Endothelial cell of umbilical vein (primary cell): Measurements from ENCODE around the gene MYO9A. TPM values are rescaled to one million over a fixed set of nuclear protein-coding genes. Genes with fewer than 3 reads are reported as not detected.

Experiments used
- BruUV-seq: library from RNA; stranded (reverse); fragments of 400-500 nt; replicated peaks from 2 replicates; lab custom pipeline; 2021; lab: Mats Ljungman, UMichigan
- CTCF ChIA-PET: fragments of 300-600, 350-600 bp; sonication (Branson Sonifier 250); formaldehyde crosslinking; loops from one replicate; lab custom pipeline; 2021; ENCODE audit warnings: antibody characterized with exemption, inconsistent platforms; lab: Charles Lee
- POLR2A ChIA-PET: fragments of 300-600, 350-600 bp; sonication (Branson Sonifier 250); formaldehyde crosslinking; loops from one replicate; lab custom pipeline; 2021; ENCODE audit warnings: antibody characterized with exemption, inconsistent platforms; lab: Charles Lee
- DNase-seq: peaks from one replicate; pipeline ENCODE4 v3.0.0-alpha.2; 2011; ENCODE audit warnings: low read depth, low spot score
- FAIRE-seq: peaks from 2 replicates; lab custom pipeline; 2011; peaks lifted over from hg19 to GRCh38; lab: Jason Lieb, UNC
- H2AFZ ChIP-seq: 2 replicates; pipeline ENCODE4 v1.6.0; 2012; ENCODE audit warnings: low read depth, low read length, control low read depth, inconsistent platforms
- H3K27ac ChIP-seq: 2 replicates; pipeline ENCODE4 v1.5.1; 2011; ENCODE audit warnings: low read depth, mild to moderate bottlenecking, control low read depth, low read length, moderate library complexity; ENCODE audit not compliant: insufficient read depth
- H3K27me3 ChIP-seq, 2 experiments: 2 replicates each; pipeline versions ENCODE4 v1.6.0 to v1.6.1; 2011; ENCODE audit warnings: low read length in 2 of 2, mixed read lengths in 1 of 2; ENCODE audit not compliant: control insufficient read depth in 2 of 2, insufficient read depth in 2 of 2
- H3K36me3 ChIP-seq, 2 experiments: 2 replicates in 1 of 2; 3 replicates in 1 of 2; pipeline ENCODE4 v1.5.1; 2011; ENCODE audit warnings: low read length in 2 of 2, mild to moderate bottlenecking in 1 of 2, moderate library complexity in 1 of 2; ENCODE audit not compliant: control insufficient read depth in 2 of 2, insufficient read depth in 2 of 2; ENCODE audit errors: extremely low read depth in 1 of 2
- H3K4me1 ChIP-seq: 3 replicates; pipeline ENCODE4 v1.5.1; 2011; ENCODE audit warnings: mild to moderate bottlenecking, low read length; ENCODE audit not compliant: control insufficient read depth, insufficient read depth; ENCODE audit errors: extremely low read depth
- H3K4me2 ChIP-seq: 2 replicates; pipeline ENCODE4 v1.6.1; 2011; ENCODE audit warnings: low read length, control low read depth, mixed read lengths; ENCODE audit not compliant: insufficient read depth
- H3K4me3 ChIP-seq, 3 experiments: fragments of 200-600 bp in 1 of 3; sonication (generic), shearing (Covaris generic) in 1 of 3; replicated peaks in 1 of 3; 2 replicates each; pipeline ENCODE4 v1.5.1; 2011 to 2016; ENCODE audit warnings: control low read depth in 3 of 3, low read length in 3 of 3, mild to moderate bottlenecking in 2 of 3, inconsistent platforms in 1 of 3, low read depth in 1 of 3, moderate library complexity in 1 of 3; ENCODE audit not compliant: insufficient read depth in 1 of 3
- H3K79me2 ChIP-seq: 2 replicates; pipeline ENCODE4 v1.6.0; 2012; ENCODE audit warnings: low read length, inconsistent platforms; ENCODE audit not compliant: control insufficient read depth, insufficient read depth
- H3K9ac ChIP-seq: replicated peaks from 2 replicates; pipeline ENCODE3; 2011; ENCODE audit warnings: low read length, control low read depth; ENCODE audit not compliant: insufficient read depth; ENCODE audit errors: extremely low read depth
- H3K9me1 ChIP-seq: replicated peaks from 3 replicates; pipeline ENCODE4 v1.6.0; 2011; ENCODE audit warnings: mild to moderate bottlenecking, low read length; ENCODE audit not compliant: control insufficient read depth, insufficient read depth; ENCODE audit errors: extremely low read depth
- H3K9me3 ChIP-seq: replicated peaks from 2 replicates; pipeline ENCODE4 v1.5.1; 2012; ENCODE audit warnings: low read length, inconsistent platforms; ENCODE audit not compliant: control insufficient read depth, insufficient read depth
- H4K20me1 ChIP-seq: replicated peaks from 2 replicates; pipeline ENCODE3; 2011; ENCODE audit warnings: mild to moderate bottlenecking, low read length; ENCODE audit not compliant: control insufficient read depth, insufficient read depth; ENCODE audit errors: extremely low read depth
- CTCF ChIP-seq, 2 donors: IDR thresholded peaks; 1 replicate in 1 of 2; 2 replicates in 1 of 2; pipeline ENCODE4 v1.5.1; 2011; ENCODE audit warnings: low read length in 2 of 2, mild to moderate bottlenecking in 2 of 2, moderate library complexity in 2 of 2, control low read depth in 1 of 2, inconsistent platforms in 1 of 2, low read depth in 1 of 2; ENCODE audit not compliant: insufficient read depth in 1 of 2; ENCODE audit errors: extremely low read depth in 1 of 2
- EZH2 ChIP-seq: IDR thresholded peaks from 2 replicates; pipeline ENCODE4 v1.6.1; 2012; ENCODE audit warnings: borderline replicate concordance, low read depth, mild to moderate bottlenecking, moderate library complexity, low read length, inconsistent platforms; ENCODE audit not compliant: severe bottlenecking
- FOS ChIP-seq: IDR thresholded peaks from 2 replicates; pipeline ENCODE4 v1.6.1; 2011; ENCODE audit warnings: mild to moderate bottlenecking, low read length, moderate library complexity, borderline replicate concordance; ENCODE audit not compliant: insufficient read depth
- GATA2 ChIP-seq: IDR thresholded peaks from 2 replicates; pipeline ENCODE4 v1.7.0; 2011; ENCODE audit warnings: low read depth, mild to moderate bottlenecking, moderate library complexity, mixed read lengths, low read length; ENCODE audit not compliant: insufficient read length, insufficient read depth
- JUN ChIP-seq: IDR thresholded peaks from 2 replicates; pipeline ENCODE4 v1.6.1; 2011; ENCODE audit warnings: borderline replicate concordance, low read depth; ENCODE audit not compliant: insufficient read length, insufficient read depth
- MYC ChIP-seq: IDR thresholded peaks from one replicate; pipeline ENCODE4 v1.6.1; 2011; ENCODE audit warnings: mild to moderate bottlenecking, low read depth, low read length
- POLR2A ChIP-seq: IDR thresholded peaks from 2 replicates; pipeline ENCODE4 v1.6.1; 2012; ENCODE audit warnings: low read depth, mild to moderate bottlenecking, control low read depth, low read length
- POLR2AphosphoS5 ChIP-seq: IDR thresholded peaks from 2 replicates; pipeline ENCODE4 v1.6.1; 2012; ENCODE audit warnings: low read depth, mild to moderate bottlenecking, control low read depth, low read length, moderate library complexity; ENCODE audit not compliant: insufficient read depth
- dilution Hi-C: fragments of 300-500 bp; cut with MboI; formaldehyde crosslinking; loops from one replicate; pipeline ENCODE4 v1.15.0; 2019; ENCODE audit warnings: low sequenced_read_pairs; ENCODE audit not compliant: extremely low pct_ligation_motif_present
- intact Hi-C: fragments of 100-400 bp; cut with micrococcal nuclease; formaldehyde crosslinking; loops from one replicate; pipeline ENCODE4 v1.10.0; 2022
- polyA plus RNA-seq, 4 experiments: library from polyadenylated mRNA; depleted of rRNA in 3 of 4; stranded (reverse) in 3 of 4; unstranded in 1 of 4; fragments of >200 nt; gene quantifications; 2 replicates each; pipeline versions ENCODE4 v1.2.1 to v1.2.3, GENCODE V29; 2011 to 2012; ENCODE audit warnings: missing spikeins in 1 of 4
- total RNA-seq: library from RNA; stranded (reverse); gene quantifications from 2 replicates; pipeline ENCODE4 v1.2.3, GENCODE V29; 2021
- TF ChIP-seq, protein P1 (sequence below): IDR thresholded peaks from 2 replicates; pipeline ENCODE4 v1.6.1; 2011; ENCODE audit not compliant: insufficient read depth, insufficient read length

MYO9A gene
- total and polyA plus RNA-seq, 2 donors (not counting 3 experiments of a cell fraction or from before 2014, with no cell fraction given): 6.4 to 30.3 TPM

GRCh38 chr15:72050700-72051099, 67.2 kb downstream of the MYO9A start:
- Histone ChIP-seq H3K4me2 (no peak overlapping the region), H3K9me1 (no peaks in the 10 kb centered on the region), H2AFZ (no peak overlapping the region), H3K4me1 (no peaks in the 10 kb centered on the region), H4K20me1 (no peaks in the 10 kb centered on the region), H3K4me3 (no peak overlapping the region), H3K79me2 (no peaks in the 10 kb centered on the region), H3K27ac (no peak overlapping the region), H3K36me3 (peaks cover 0 to 2% of the 10 kb centered on the region in 2 experiments), H3K27me3 (no peaks in the 10 kb centered on the region), H3K9me3 (no peaks in the 10 kb centered on the region), H3K9ac (no peak overlapping the region)
- no peak for DNase-seq
- BruUV-seq: no TSS peak
- intact Hi-C loops (no loop called here), dilution Hi-C loops (no loop called here)
- CTCF ChIA-PET: no interaction called here
- FAIRE-seq: no peak
- POLR2A ChIA-PET: no interaction called here
- TF ChIP-seq POLR2AphosphoS5 (no peak), EZH2 (no peak), JUN (no peak), FOS (no peak), GATA2 (no peak), CTCF (IDR thresholded peaks at IDR 0.05; ENCODE audit: extremely low read depth in 1 of 2, insufficient read depth in 1 of 2, low read depth in 1 of 2, low read length in 2 of 2) (no peak), POLR2A (no peak), MYC (no peak)
- TF ChIP-seq, protein P1, sequence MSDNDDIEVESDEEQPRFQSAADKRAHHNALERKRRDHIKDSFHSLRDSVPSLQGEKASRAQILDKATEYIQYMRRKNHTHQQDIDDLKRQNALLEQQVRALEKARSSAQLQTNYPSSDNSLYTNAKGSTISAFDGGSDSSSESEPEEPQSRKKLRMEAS: no peak
